Activated CD4-positive, alpha-beta T cell treated with anti-CD3 and anti-CD28 coated beads, Interleukin-2, Interleukin-6, amounts not matched to agents 100 ng/mL and 50 ng/mL, durations not matched to agents 16 hours and 8 hours (primary cell): ENCODE results near the gene AQP5.

ENCODE experiments used
- DNase-seq: peaks from one replicate; pipeline ENCODE4 v3.0.0-alpha.2; 2020

The AQP5 gene

GRCh38 chr12:49932533-49933130 is 29.0 kb upstream of the AQP5 start:
- no peak for DNase-seq

- no peak for DNase-seq
Observed at GRCh38 chr12:49933796-49934195, 27.9 kb upstream of the AQP5 start.

GRCh38 chr12:49934505-49934904 is 27.2 kb upstream of the AQP5 start:
- DNase-seq, result no peak

- DNase-seq, result no peak
Observed at GRCh38 chr12:49936925-49937324, 24.7 kb upstream of the AQP5 start.

- DNase-seq, result no peak
Observed at GRCh38 chr12:49937639-49938300, 23.9 kb upstream of the AQP5 start.

GRCh38 chr12:49939307-49939706 is 22.4 kb upstream of the AQP5 start:
- no peak for DNase-seq

- no peak for DNase-seq
Observed at GRCh38 chr12:49939707-49940106, 22.0 kb upstream of the AQP5 start.

- DNase-seq, result no peak
Observed at GRCh38 chr12:49941556-49942511, 19.8 kb upstream of the AQP5 start.

GRCh38 chr12:49942512-49942893 is 19.2 kb upstream of the AQP5 start:
- no peak for DNase-seq

GRCh38 chr12:49942921-49943624 is 18.6 kb upstream of the AQP5 start:
- no peak for DNase-seq

- DNase-seq, result no peak
Observed at GRCh38 chr12:49943625-49943960, 18.1 kb upstream of the AQP5 start.

GRCh38 chr12:49944046-49944445 is 17.6 kb upstream of the AQP5 start:
- DNase-seq, result no peak

- no peak for DNase-seq
Observed at GRCh38 chr12:49944718-49945117, 17.0 kb upstream of the AQP5 start.

- DNase-seq, result peak; percentile 94
Observed at GRCh38 chr12:49945394-49946080, 16.1 kb upstream of the AQP5 start.

- no peak for DNase-seq
Observed at GRCh38 chr12:49946086-49946485, 15.6 kb upstream of the AQP5 start.

- no peak for DNase-seq
Observed at GRCh38 chr12:49946497-49946896, 15.2 kb upstream of the AQP5 start.

- DNase-seq, result no peak
Observed at GRCh38 chr12:49947593-49948226, 14.0 kb upstream of the AQP5 start.

- DNase-seq, result no peak
Observed at GRCh38 chr12:49948866-49949845, 12.5 kb upstream of the AQP5 start.

- no peak for DNase-seq
Observed at GRCh38 chr12:49949866-49950265, 11.8 kb upstream of the AQP5 start.

GRCh38 chr12:49950273-49951251 is 11.1 kb upstream of the AQP5 start, which contains the start of gene AQP2:
AQP2 (plus strand) TSS chr12:49950737; CDS start chr12:49950831, 94 bp downstream.
- no peak for DNase-seq
